Ovary (tissue), 9 donors: ENCODE data around the gene INTS11. TPM values are rescaled to one million over a fixed set of nuclear protein-coding genes. Genes with fewer than 3 reads are reported as not detected.
A peak's percentile ranks its signal among the peaks of the same experiment; 100 is the strongest.

ENCODE experiments used
- DNase-seq, 5 donors: peaks; one replicate each; pipeline ENCODE4 v3.0.0-alpha.2; 2019 to 2020
- H3K27ac ChIP-seq, 2 donors: fragments of 200-600 bp; one replicate each; pipeline versions ENCODE4 v1.5.1 to v1.8.0; 2019 to 2022
- H3K27me3 ChIP-seq: fragments of 200-600 bp; one replicate; pipeline ENCODE4 v1.8.0; 2022
- H3K36me3 ChIP-seq: fragments of 200-600 bp; sonication (generic); one replicate; pipeline ENCODE4 v1.5.1; 2019
- H3K4me1 ChIP-seq: one replicate; pipeline ENCODE4 v1.8.1; 2013; ENCODE audit warnings: mild to moderate bottlenecking, moderate library complexity; ENCODE audit not compliant: insufficient read depth
- H3K4me3 ChIP-seq: fragments of 200-600 bp; sonication (generic); one replicate; pipeline ENCODE4 v1.5.1; 2017
- H3K9me3 ChIP-seq, 2 donors: fragments of 200-600 bp in 1 of 2; sonication (generic) in 1 of 2; one replicate each; pipeline versions ENCODE4 v1.5.1 to v1.8.1; 2013 to 2019; ENCODE audit warnings: mild to moderate bottlenecking in 1 of 2, moderate library complexity in 1 of 2
- CTCF ChIP-seq, 3 donors: fragments of 450-650 bp in 2 of 3; fragments of 200-600 bp in 1 of 3; IDR thresholded peaks; one replicate each; pipeline versions ENCODE4 v1.5.1 to v1.8.0; 2016 to 2022; ENCODE audit warnings: antibody characterized with exemption in 3 of 3, mild to moderate bottlenecking in 1 of 3
- EP300 ChIP-seq: sonication (generic); formaldehyde crosslinking; IDR thresholded peaks from one replicate; pipeline ENCODE4 v1.6.1; 2017; ENCODE audit warnings: antibody characterized with exemption
- POLR2A ChIP-seq: fragments of 450-650 bp; IDR thresholded peaks from one replicate; pipeline ENCODE4 v1.6.1; 2017; ENCODE audit warnings: antibody characterized with exemption, mild to moderate bottlenecking, moderate library complexity
- WGBS, 3 donors: extraction: QIAGEN DNeasy Blood & Tissue Kit in 1 of 3; methylation state at CpG; one replicate each; pipeline versions ENCODE4 v1.1.5 to v1.1.7; 2013 to 2017; 5-methylcytosine and 5-hydroxymethylcytosine counted together
- intact Hi-C, 4 donors: fragments of 100-400 bp; cut with DNase I; formaldehyde crosslinking; loops; one replicate each; pipeline versions ENCODE4 v1.11.0 to v1.15.1; 2022 to 2023
- polyA plus RNA-seq, 2 donors: library from polyadenylated mRNA; stranded (reverse); fragments of 200-250 nt in 1 of 2; fragments of 350-450 nt in 1 of 2; fragmentation: Illumina TruSeq in 1 of 2; extraction: RNeasy Lipid Tissue Mini Kit (QIAGEN cat#74804) in 1 of 2; gene quantifications; one replicate each; pipeline ENCODE4 v1.2.3, GENCODE V29; 2013 to 2014
- total RNA-seq, 7 donors: library from RNA; depleted of rRNA in 2 of 7; stranded (reverse); fragments of >200 nt in 2 of 7; fragmentation: NEBNext Ultra II Directional in 3 of 7; extraction: Animal tissue kit (Norgen Biotek cat#: 25700) in 3 of 7; gene quantifications; one replicate each; pipeline versions ENCODE4 v1.1.0 to v1.2.4, GENCODE V29; 2016 to 2023
- donor health status: DM: no; HTN: no; CAD: no; lungs with moderate emphysema.
- donor health status: DM: no; HTN: no; CAD: no.
- donor health status: Bipolar disorder and iron deficiency.
- donor health status: DM: yes; HTN: yes; CAD: no.
- donor health status: DM: no; HTN: no; CAD: no.
- donor health status: DM: yes; HTN: yes; CAD: no.

The INTS11 gene
- total and polyA plus RNA-seq, 9 donors, result 72.6 to 135 (median 109) TPM

GRCh38 chr1:1298861-1299685 lies 25.4 kb downstream of the INTS11 start:
- no peaks in the 10 kb centered on the region for H3K9me3 ChIP-seq
- no peak for DNase-seq
- H3K27ac ChIP-seq, result no peak overlapping the region
- H3K4me1 ChIP-seq, result no peaks in the 10 kb centered on the region
- H3K36me3 ChIP-seq, result no peaks in the 10 kb centered on the region
- no peak overlapping the region for H3K4me3 ChIP-seq
- 66 to 70% (median 67%) methylated on average over 29 to 30 of the region's 30 CpGs for WGBS, 3 donors
- TF ChIP-seq CTCF (IDR thresholded peaks at IDR 0.05), result no peak
- TF ChIP-seq POLR2A, result no peak
- TF ChIP-seq EP300, result no peak
- H3K27me3 ChIP-seq, result no peaks in the 10 kb centered on the region
- intact Hi-C loops, result loop anchor here in 3 of 4 donors (10.0 kb wide), 2 partner anchors 254 to 314 kb away; partner anchors contain the start of gene PERM1 (in 2 of the 3)

DNA sequence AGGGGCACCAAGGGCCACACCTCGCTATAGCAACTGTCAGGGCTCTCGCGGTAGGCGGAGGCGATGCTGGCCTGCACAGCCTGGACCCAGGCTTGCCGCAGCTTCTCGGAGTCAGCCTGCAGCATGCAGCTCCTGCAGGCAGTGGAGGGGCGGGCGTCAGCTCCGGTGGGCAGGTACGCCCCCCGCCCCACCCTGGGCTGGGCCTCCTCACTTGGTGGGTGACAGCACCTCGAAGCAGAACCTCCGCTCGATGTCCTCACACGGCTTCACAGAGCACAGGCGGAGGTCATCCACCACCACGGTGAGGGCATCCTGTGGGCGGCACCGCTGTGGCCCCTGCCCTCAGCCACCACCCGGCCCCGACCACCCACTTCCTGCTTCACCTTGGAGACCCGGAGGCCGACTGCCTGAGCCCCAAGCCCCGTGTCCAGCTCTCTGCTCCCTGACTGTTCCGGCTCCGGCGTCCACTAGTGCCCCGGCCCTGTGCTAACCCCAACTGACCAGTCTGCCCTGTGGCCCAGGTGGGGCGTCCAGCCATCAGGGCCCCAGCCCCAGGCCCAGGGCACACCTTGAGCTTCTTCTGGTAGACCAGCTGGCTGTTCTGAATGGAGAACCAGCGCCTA lies 26.5 kb downstream of the INTS11 start:
- no peak overlapping the region for H3K4me3 ChIP-seq
- no peaks in the 10 kb centered on the region for H3K4me1 ChIP-seq
- no peak for DNase-seq
- WGBS, 3 donors, result 90 to 93% (median 92%) methylated on average over 28 to 31 of the region's 31 CpGs
- no peak for TF ChIP-seq POLR2A
- no peak for TF ChIP-seq EP300
- no peak for TF ChIP-seq CTCF (IDR thresholded peaks at IDR 0.05)
- no peaks in the 10 kb centered on the region for H3K9me3 ChIP-seq
- no peak overlapping the region for H3K27ac ChIP-seq
- no peaks in the 10 kb centered on the region for H3K36me3 ChIP-seq
- intact Hi-C loops, result loop anchor here in 3 of 4 donors (10.0 kb wide), 2 partner anchors 253 to 313 kb away; partner anchors contain the start of gene PERM1 (in 2 of the 3)
- no peaks in the 10 kb centered on the region for H3K27me3 ChIP-seq

DNA sequence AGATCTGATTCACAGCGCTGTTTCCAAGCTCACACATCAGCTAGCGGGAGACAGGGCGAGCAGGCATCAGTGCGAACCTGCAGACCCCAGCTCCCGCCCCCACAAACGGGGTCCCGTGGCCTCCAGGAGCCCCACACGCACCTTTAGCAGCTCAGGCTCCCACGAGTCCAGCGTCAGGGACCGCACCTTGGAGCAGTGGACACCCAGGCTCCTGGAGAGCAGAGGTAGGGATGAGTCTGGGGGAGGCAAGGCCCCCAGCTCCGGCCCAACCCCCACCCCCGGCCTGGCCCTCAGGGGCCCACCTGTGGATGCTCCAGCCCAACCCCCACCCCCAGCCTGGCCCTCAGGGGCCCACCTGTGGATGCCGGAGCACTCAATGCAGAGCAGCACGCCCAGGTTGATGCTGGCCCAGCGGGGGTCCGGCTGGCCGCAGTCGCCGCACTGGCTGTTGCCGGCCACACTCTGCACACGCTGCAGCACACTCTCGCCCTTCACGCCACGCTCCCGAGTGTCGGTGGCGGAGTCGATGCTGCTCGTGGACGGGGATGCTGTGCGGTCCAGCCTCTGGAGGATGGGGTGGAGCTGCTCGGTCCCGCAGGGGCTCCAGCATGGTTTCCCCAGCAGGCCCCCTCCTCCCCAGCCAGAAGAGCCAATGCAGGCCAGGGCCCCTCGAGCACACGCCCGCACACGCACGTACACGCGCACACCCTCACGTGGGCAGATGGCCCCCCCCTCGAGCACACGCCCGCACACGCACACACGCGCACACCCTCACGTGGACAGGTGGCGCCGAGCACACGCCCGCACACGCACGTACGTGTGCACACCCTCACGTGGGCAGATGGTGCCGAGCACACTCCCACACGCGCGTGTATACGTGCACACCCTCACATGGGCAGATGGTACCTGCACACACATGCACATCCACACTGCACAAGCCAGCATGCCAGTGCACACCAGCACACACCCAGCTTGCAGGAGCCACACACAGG lies 28.1 kb downstream of the INTS11 start:
- no peaks in the 10 kb centered on the region for H3K9me3 ChIP-seq
- no peak overlapping the region for H3K4me3 ChIP-seq
- TF ChIP-seq CTCF (IDR thresholded peaks at IDR 0.05), result no peak
- 90% methylated on average over 55 to 62 of the region's 62 CpGs for WGBS, 3 donors
- no peaks in the 10 kb centered on the region for H3K27me3 ChIP-seq
- intact Hi-C loops, result loop anchor here in 3 of 4 donors (10.0 kb wide), 2 partner anchors 252 to 312 kb away; partner anchors contain the start of gene PERM1 (in 2 of the 3)
- no peak overlapping the region for H3K27ac ChIP-seq
- no peaks in the 10 kb centered on the region for H3K36me3 ChIP-seq
- no peaks in the 10 kb centered on the region for H3K4me1 ChIP-seq
- DNase-seq, result peak in 1 of 5 donors; percentile 37
